Measurements from ENCODE around the gene ITK.
"Not testable (repeated sequence)": the region's sequence is repeated elsewhere in the genome, so short reads cannot be mapped to it uniquely, and the experiment has no call there.

ITK gene

GRCh38 chr5:157168286-157168685 is 12.4 kb upstream of the ITK start:
- DNase-seq = no peak

- DNase-seq = peak in 1 of 2 donors; percentile 53
Measured at GRCh38 chr5:157172403-157172802, 8.2 kb upstream of the ITK start.

GRCh38 chr5:157175071-157175612 is 5.5 kb upstream of the ITK start:
- DNase-seq = no peak

- no peak for DNase-seq
Measured at GRCh38 chr5:157177953-157178352, 2.7 kb upstream of the ITK start.

GRCh38 chr5:157178966-157179365 is 1.7 kb upstream of the ITK start:
- DNase-seq = no peak

GRCh38 chr5:157182143-157182757 is 1.6 kb downstream of the ITK start:
- no peak for DNase-seq

GRCh38 chr5:157184117-157184670 is 3.6 kb downstream of the ITK start:
- DNase-seq = no peak

GRCh38 chr5:157185122-157185521 is 4.5 kb downstream of the ITK start:
- DNase-seq = not testable (repeated sequence)

GRCh38 chr5:157186309-157187045 is 5.8 kb downstream of the ITK start:
- DNase-seq = no peak

GRCh38 chr5:157187046-157187754 is 6.6 kb downstream of the ITK start:
- no peak for DNase-seq

GRCh38 chr5:157188270-157188669 is 7.6 kb downstream of the ITK start:
- DNase-seq = no peak

GRCh38 chr5:157189223-157189622 is 8.6 kb downstream of the ITK start:
- no peak for DNase-seq

GRCh38 chr5:157193699-157194424 is 13.2 kb downstream of the ITK start:
- DNase-seq = no peak

- no peak for DNase-seq
Measured at GRCh38 chr5:157196045-157196444, 15.4 kb downstream of the ITK start.

- DNase-seq = no peak
Measured at GRCh38 chr5:157197086-157197485, 16.4 kb downstream of the ITK start.

GRCh38 chr5:157198277-157198986 is 17.8 kb downstream of the ITK start:
- no peak for DNase-seq

- DNase-seq = no peak
Measured at GRCh38 chr5:157201857-157202256, 21.2 kb downstream of the ITK start.

- DNase-seq = no peak
Measured at GRCh38 chr5:157203417-157203816, 22.8 kb downstream of the ITK start.

GRCh38 chr5:157204765-157205164 is 24.1 kb downstream of the ITK start:
- peak; percentile 63 to 67 for DNase-seq

- no peak for DNase-seq
Measured at GRCh38 chr5:157205708-157206107, 25.1 kb downstream of the ITK start.

- peak; percentile 19 to 56 for DNase-seq
Measured at GRCh38 chr5:157210652-157211051, 30.0 kb downstream of the ITK start.

GRCh38 chr5:157212307-157212706 is 31.7 kb downstream of the ITK start:
- peak; percentile 55 to 61 for DNase-seq
